HepG2 (cell line): Measurements from ENCODE around the gene BRSK2. TPM values are rescaled to one million over a fixed set of nuclear protein-coding genes. Genes with fewer than 3 reads are reported as not detected.

ENCODE experiments used
- AHR ChIP-seq: IDR thresholded peaks from 2 replicates; pipeline ENCODE4 v1.6.1; 2018; ENCODE audit warnings: missing genetic modification reagents, missing compliant biosample characterization
- ATF6 ChIP-seq: sonication (generic); formaldehyde crosslinking; conservative IDR thresholded peaks from 2 replicates; pipeline ENCODE4 v1.4.0; 2020; ENCODE audit warnings: missing genetic modification reagents
- GATAD2A ChIP-seq: IDR thresholded peaks from 2 replicates; pipeline ENCODE4 v1.6.1; 2016
- GLMP ChIP-seq: sonication (generic); formaldehyde crosslinking; IDR thresholded peaks from 2 replicates; pipeline ENCODE4 v1.9.0; 2021; ENCODE audit warnings: missing genetic modification reagents, mild to moderate bottlenecking, borderline replicate concordance
- HMG20A ChIP-seq: IDR thresholded peaks from 2 replicates; pipeline ENCODE4 v1.6.1; 2016; ENCODE audit warnings: borderline replicate concordance
- ZNF331 ChIP-seq: sonication (generic); formaldehyde crosslinking; IDR thresholded peaks from 2 replicates; pipeline ENCODE4 v1.4.0; 2020; ENCODE audit warnings: missing genetic modification reagents
- ZNF432 ChIP-seq: sonication (generic); formaldehyde crosslinking; IDR thresholded peaks from 2 replicates; pipeline ENCODE4 v1.5.0; 2020; ENCODE audit warnings: missing genetic modification reagents, mild to moderate bottlenecking, borderline replicate concordance
- ZNF557 ChIP-seq: sonication (generic); formaldehyde crosslinking; IDR thresholded peaks from 2 replicates; pipeline ENCODE4 v1.4.0; 2020; ENCODE audit warnings: missing genetic modification reagents
- ZNF782 ChIP-seq: sonication (generic); formaldehyde crosslinking; IDR thresholded peaks from 2 replicates; pipeline ENCODE4 v1.4.0; 2020; ENCODE audit warnings: missing genetic modification reagents, mild to moderate bottlenecking, borderline replicate concordance
- polyA plus RNA-seq, 8 experiments: library from polyadenylated mRNA; depleted of rRNA in 3 of 8; stranded (reverse) in 7 of 8; unstranded in 1 of 8; fragments of >200 nt; fragmentation: Illumina TruSeq in 4 of 8; extraction: Trizol in 4 of 8; gene quantifications; 2 replicates each; pipeline versions ENCODE4 v1.2.1 to v1.2.3, GENCODE V29; 2011 to 2016; ENCODE audit warnings: low read depth in 4 of 8, missing spikeins in 1 of 8, mixed read lengths in 1 of 8; ENCODE audit not compliant: insufficient read depth in 1 of 8
- total RNA-seq, 5 experiments: library from RNA; depleted of rRNA; stranded (reverse); fragments of >200 nt; fragmentation: Illumina TruSeq; extraction: Trizol; gene quantifications; 2 replicates each; pipeline ENCODE4 v1.2.3, GENCODE V29; 2016; ENCODE audit warnings: low read depth in 1 of 5
- TF ChIP-seq, protein P1 (sequence below): sonication (generic); formaldehyde crosslinking; conservative IDR thresholded peaks from 2 replicates; pipeline ENCODE4 v1.8.0; 2022; ENCODE audit warnings: mild to moderate bottlenecking, moderate library complexity, missing genetic modification reagents
- TF ChIP-seq, protein P2 (sequence below): sonication (generic); formaldehyde crosslinking; IDR thresholded peaks from 2 replicates; pipeline ENCODE4 v1.5.0; 2020; ENCODE audit warnings: mild to moderate bottlenecking, missing genetic modification reagents

The BRSK2 gene
- total and polyA plus RNA-seq, 2 of the 13 experiments (the other 11 are each of a cell fraction or from before 2014, with no cell fraction given) = 0.74 to 1.1 TPM

- no peak for TF ChIP-seq ATF6
- no peak for TF ChIP-seq ZNF782 (CRISPR knock-in tag)
- no peak for TF ChIP-seq GLMP (CRISPR knock-in tag)
- TF ChIP-seq ZNF331 = peak; percentile 83
- TF ChIP-seq, protein P1, sequence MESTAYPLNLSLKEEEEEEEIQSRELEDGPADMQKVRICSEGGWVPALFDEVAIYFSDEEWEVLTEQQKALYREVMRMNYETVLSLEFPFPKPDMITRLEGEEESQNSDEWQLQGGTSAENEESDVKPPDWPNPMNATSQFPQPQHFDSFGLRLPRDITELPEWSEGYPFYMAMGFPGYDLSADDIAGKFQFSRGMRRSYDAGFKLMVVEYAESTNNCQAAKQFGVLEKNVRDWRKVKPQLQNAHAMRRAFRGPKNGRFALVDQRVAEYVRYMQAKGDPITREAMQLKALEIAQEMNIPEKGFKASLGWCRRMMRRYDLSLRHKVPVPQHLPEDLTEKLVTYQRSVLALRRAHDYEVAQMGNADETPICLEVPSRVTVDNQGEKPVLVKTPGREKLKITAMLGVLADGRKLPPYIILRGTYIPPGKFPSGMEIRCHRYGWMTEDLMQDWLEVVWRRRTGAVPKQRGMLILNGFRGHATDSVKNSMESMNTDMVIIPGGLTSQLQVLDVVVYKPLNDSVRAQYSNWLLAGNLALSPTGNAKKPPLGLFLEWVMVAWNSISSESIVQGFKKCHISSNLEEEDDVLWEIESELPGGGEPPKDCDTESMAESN = 0 out of 2 replicates have a peak, but pooled peaks have one; percentile 32
- no peak for TF ChIP-seq HMG20A (CRISPR knock-in tag)
- TF ChIP-seq AHR (CRISPR knock-in tag) = no peak
- no peak for TF ChIP-seq ZNF432 (CRISPR knock-in tag)
- no peak for TF ChIP-seq GATAD2A
- TF ChIP-seq ZNF557 (CRISPR knock-in tag) = 0 out of 2 replicates have a peak, but pooled peaks have one; percentile 62
- TF ChIP-seq, protein P2, sequence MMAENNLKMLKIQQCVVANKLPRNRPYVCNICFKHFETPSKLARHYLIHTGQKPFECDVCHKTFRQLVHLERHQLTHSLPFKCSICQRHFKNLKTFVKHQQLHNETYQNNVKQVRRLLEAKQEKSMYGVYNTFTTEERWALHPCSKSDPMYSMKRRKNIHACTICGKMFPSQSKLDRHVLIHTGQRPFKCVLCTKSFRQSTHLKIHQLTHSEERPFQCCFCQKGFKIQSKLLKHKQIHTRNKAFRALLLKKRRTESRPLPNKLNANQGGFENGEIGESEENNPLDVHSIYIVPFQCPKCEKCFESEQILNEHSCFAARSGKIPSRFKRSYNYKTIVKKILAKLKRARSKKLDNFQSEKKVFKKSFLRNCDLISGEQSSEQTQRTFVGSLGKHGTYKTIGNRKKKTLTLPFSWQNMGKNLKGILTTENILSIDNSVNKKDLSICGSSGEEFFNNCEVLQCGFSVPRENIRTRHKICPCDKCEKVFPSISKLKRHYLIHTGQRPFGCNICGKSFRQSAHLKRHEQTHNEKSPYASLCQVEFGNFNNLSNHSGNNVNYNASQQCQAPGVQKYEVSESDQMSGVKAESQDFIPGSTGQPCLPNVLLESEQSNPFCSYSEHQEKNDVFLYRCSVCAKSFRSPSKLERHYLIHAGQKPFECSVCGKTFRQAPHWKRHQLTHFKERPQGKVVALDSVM = no peak
- TF ChIP-seq, all 625 proteins: peak for 157
These were observed 12.0 kb downstream of the BRSK2 start (continued) for GRCh38 chr11:1401656-1402221.
